ENCODE measurements around the gene CDT1. TPM values are rescaled to one million over a fixed set of nuclear protein-coding genes. Genes with fewer than 3 reads are reported as not detected.

CDT1 gene
- total RNA-seq, 1 experiment from 2014 or later, result 74.1 TPM

GRCh38 chr16:88780142-88781062 is 23.2 kb upstream of the CDT1 start:
- DNase-seq, result no peak
- no peak overlapping the region for H4K8ac ChIP-seq (replicated peaks; ENCODE audit: insufficient read length, low read depth, low read length)
- H3K4ac ChIP-seq (ENCODE audit: low read depth, low read length), result no peak overlapping the region
- Mint-ChIP-seq H3K9me3 (no peaks in the 10 kb centered on the region), H3K36me3 (ENCODE audit: insufficient read depth in 1 of 3, low read depth in 3 of 3) (no peaks in the 10 kb centered on the region), H3K4me1 (peaks cover 31 to 41% of the 10 kb centered on the region in 2 experiments), H3K4me3 (no peak overlapping the region), H3K27ac (peak overlapping the region in 1 of 3 experiments; percentile 51; a peak in 1 of 7 replicates), H3K27me3 (ENCODE audit: low read depth) (no peaks in the 10 kb centered on the region)
- H3K9me3 ChIP-seq (ENCODE audit: control insufficient read depth, low read depth, low read length), result no peaks in the 10 kb centered on the region
- H3K79me1 ChIP-seq (ENCODE audit: insufficient read depth, low read depth, low read length, poor library complexity, severe bottlenecking), result no peaks in the 10 kb centered on the region
- H3T11ph ChIP-seq (ENCODE audit: low read length), result no peak overlapping the region
- no peaks in the 10 kb centered on the region for H3K4me1 ChIP-seq (ENCODE audit: insufficient read depth, low read length)
- H2BK20ac ChIP-seq (ENCODE audit: low read depth, low read length, poor library complexity, severe bottlenecking), result no peak overlapping the region
- no peak overlapping the region for H2BK12ac ChIP-seq (ENCODE audit: insufficient read length, low read depth, low read length)
- WGBS (ENCODE audit: extremely low coverage, insufficient read length, low lambda C conversion rate), result no CpG with 5 or more reads among the region's 13 CpGs
- no peak overlapping the region for H3K9ac ChIP-seq (ENCODE audit: extremely low read depth, insufficient read length, low read length)
- H3K27me3 ChIP-seq (ENCODE audit: insufficient read depth, low read length), result no peaks in the 10 kb centered on the region
- H3K18ac ChIP-seq (ENCODE audit: insufficient read length, low read depth, low read length), result no peak overlapping the region
- peaks cover 2% of the 10 kb centered on the region for H4K20me1 ChIP-seq (ENCODE audit: control insufficient read depth, insufficient read depth, insufficient read length)
- H2AK5ac ChIP-seq (ENCODE audit: insufficient read length, low read length), result no peak overlapping the region
- H3K56ac ChIP-seq (ENCODE audit: insufficient read length, low read depth, low read length), result no peak overlapping the region
- H3K14ac ChIP-seq (ENCODE audit: insufficient read depth, low read length), result no peak overlapping the region
- TF ChIP-seq CTCF (conservative IDR thresholded peaks at IDR 0.05), result no peak
- no peak overlapping the region for H2BK15ac ChIP-seq (ENCODE audit: low read depth, low read length)
- H2BK120ac ChIP-seq (ENCODE audit: low read depth, low read length, poor library complexity, severe bottlenecking), result no peak overlapping the region
- H4K5ac ChIP-seq (ENCODE audit: insufficient read length, low read depth, low read length), result no peak overlapping the region
- H3K23ac ChIP-seq (ENCODE audit: insufficient read length, low read depth, low read length), result no peak overlapping the region
- H4K91ac ChIP-seq (ENCODE audit: insufficient read length, low read depth, low read length), result no peak overlapping the region
- H3K23me2 ChIP-seq (ENCODE audit: insufficient read length, low read depth, low read length, poor library complexity, severe bottlenecking), result peaks cover 10% of the 10 kb centered on the region
- H3K27ac ChIP-seq (ENCODE audit: insufficient read length, low read depth, low read length), result no peak overlapping the region
- no peak overlapping the region for H2AFZ ChIP-seq (ENCODE audit: low read length)
- H3K4me2 ChIP-seq (ENCODE audit: insufficient read depth, insufficient read length, low read length), result no peak overlapping the region
- no peak overlapping the region for H2BK5ac ChIP-seq (ENCODE audit: insufficient read length, low read length)
- H3K79me2 ChIP-seq (ENCODE audit: insufficient read depth, low read length), result peaks cover 4% of the 10 kb centered on the region; the same call in 1 of the 2 replicates

Data from H9 (cell line).